ENCODE data around the gene ENTPD8. TPM values are rescaled to one million over a fixed set of nuclear protein-coding genes. Genes with fewer than 3 reads are reported as not detected.

Gene ENTPD8
- total RNA-seq, 1 experiment from 2014 or later: not detected

DNA sequence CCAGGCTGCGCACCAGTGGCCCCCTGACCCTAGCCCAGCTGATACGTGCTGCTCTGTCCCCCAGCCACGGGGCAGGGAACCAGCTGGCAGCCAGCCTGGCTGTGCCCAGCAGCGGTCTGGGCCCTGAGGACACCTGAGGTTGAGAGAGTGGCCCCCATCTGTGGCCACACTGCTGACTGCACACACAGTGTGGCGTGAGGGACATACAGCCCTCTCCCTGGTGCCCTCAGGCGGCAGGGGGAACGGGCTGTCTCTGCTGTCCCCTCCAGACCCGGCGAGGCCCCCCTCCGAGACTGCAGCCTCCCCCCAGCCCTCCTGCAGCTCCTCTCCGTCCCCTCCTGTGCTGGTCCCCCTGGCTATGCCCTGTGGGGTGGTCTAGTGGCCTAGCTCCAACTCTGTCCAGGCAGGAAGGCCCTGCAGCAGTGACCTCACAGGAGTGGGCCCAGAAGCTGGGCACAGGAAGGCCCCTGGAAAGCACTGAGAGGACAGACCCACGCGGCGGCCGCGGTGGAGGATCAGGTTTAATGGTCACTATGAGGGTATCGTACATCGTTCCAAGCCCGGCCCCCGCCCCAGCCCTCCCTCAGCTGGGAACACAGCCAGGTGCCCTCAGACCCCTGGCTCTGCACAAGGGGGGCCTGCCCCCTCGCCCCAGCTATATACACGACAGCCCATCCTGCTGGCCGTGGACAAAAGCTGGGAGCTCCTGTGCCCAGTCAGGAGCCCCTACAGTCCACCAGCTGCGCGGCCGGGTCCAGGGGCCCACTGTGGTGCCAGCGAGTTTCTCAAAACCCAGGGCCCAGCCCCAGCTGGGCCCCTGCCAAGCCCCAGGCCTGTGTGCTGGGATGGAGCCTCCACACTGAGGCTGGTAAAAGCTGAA lies 6.8 kb upstream of the ENTPD8 start:
- no peak overlapping the region for H3K4me3 Mint-ChIP-seq (ENCODE audit: unreplicated experiment)

DNA sequence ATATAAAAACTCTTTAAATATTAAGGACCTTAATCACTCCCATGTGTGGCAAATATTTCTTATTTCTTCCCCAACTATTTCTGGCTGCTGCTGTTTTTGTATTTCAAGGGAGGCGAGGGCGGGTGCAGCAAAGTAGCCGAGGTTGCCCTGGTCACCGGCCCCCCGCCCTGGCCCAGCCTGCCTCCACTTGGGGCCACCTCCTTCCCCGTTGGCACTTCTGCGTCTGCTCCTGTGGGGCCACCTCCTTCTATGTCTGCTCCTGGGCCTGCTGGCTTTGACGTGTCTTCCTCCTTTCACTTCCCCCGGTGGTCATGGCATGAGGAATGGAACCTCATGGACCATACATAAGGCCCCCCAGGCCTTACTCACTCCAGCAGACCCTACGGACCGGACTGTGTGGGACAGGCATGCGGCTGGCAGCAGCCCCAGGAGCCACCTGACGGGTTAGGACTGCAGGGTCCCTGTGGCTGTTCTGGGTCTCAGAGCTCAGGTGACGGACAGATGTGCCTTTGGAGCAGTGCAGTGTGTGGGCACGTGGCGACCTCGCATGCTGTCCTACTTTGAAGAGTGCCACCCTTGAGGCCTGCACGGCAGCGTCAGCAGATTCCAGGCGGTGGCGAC lies 5.8 kb upstream of the ENTPD8 start:
- no peaks in the 10 kb centered on the region for H3K9me3 Mint-ChIP-seq (ENCODE audit: unreplicated experiment)
- ChIA-PET CTCF (interaction anchor here (0.5 to 5.4 kb wide), 6 partner anchors 12 to 160 kb away, joined by 3 to 36 read pairs (median 3); partner anchors contain the start of genes EXD3, NOXA1 and NSMF), POLR2A (interaction anchor here (0.8 to 1.5 kb wide), 3 partner anchors 9 to 35 kb away, joined by 3 to 5 read pairs (median 3); partner anchors contain the start of genes EXD3 and NOXA1)
- H3K4me1 Mint-ChIP-seq (ENCODE audit: insufficient read depth, unreplicated experiment): peaks cover 11% of the 10 kb centered on the region
- no peak overlapping the region for H3K4me3 Mint-ChIP-seq (ENCODE audit: unreplicated experiment)
- no peak for DNase-seq (ENCODE audit: unreplicated experiment)
- no peaks in the 10 kb centered on the region for H3K27me3 Mint-ChIP-seq (ENCODE audit: insufficient read depth, unreplicated experiment)
- intact Hi-C loops (cut with micrococcal nuclease): loop anchor here (10.0 kb wide), 1 partner anchor 78 kb away; no protein-coding TSS in a partner anchor
- TF ChIP-seq, protein P1, sequence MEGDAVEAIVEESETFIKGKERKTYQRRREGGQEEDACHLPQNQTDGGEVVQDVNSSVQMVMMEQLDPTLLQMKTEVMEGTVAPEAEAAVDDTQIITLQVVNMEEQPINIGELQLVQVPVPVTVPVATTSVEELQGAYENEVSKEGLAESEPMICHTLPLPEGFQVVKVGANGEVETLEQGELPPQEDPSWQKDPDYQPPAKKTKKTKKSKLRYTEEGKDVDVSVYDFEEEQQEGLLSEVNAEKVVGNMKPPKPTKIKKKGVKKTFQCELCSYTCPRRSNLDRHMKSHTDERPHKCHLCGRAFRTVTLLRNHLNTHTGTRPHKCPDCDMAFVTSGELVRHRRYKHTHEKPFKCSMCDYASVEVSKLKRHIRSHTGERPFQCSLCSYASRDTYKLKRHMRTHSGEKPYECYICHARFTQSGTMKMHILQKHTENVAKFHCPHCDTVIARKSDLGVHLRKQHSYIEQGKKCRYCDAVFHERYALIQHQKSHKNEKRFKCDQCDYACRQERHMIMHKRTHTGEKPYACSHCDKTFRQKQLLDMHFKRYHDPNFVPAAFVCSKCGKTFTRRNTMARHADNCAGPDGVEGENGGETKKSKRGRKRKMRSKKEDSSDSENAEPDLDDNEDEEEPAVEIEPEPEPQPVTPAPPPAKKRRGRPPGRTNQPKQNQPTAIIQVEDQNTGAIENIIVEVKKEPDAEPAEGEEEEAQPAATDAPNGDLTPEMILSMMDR (IDR thresholded peaks at IDR 0.05; ENCODE audit: unreplicated experiment): no peak
- H3K36me3 Mint-ChIP-seq (ENCODE audit: insufficient read depth, unreplicated experiment): no peaks in the 10 kb centered on the region
- BruUV-seq (replicated peaks): no TSS peak
- peak overlapping the region; percentile 43 for H3K27ac Mint-ChIP-seq (ENCODE audit: low read depth, unreplicated experiment)

More for the DNA sequence above, 6.8 kb upstream of the ENTPD8 start:
- DNase-seq (ENCODE audit: unreplicated experiment): no peak
- intact Hi-C loops (cut with micrococcal nuclease): loop anchor here (10.0 kb wide), 1 partner anchor 77 kb away; no protein-coding TSS in a partner anchor
- ChIA-PET CTCF (interaction anchor here (0.6 to 1.0 kb wide), 3 partner anchors 18 to 161 kb away, joined by 3 read pairs; no protein-coding TSS in a partner anchor), POLR2A (no interaction called here)
- TF ChIP-seq, protein P1 (IDR thresholded peaks at IDR 0.05; ENCODE audit: unreplicated experiment): no peak
- Mint-ChIP-seq H3K27ac (ENCODE audit: low read depth, unreplicated experiment) (no peak overlapping the region), H3K9me3 (ENCODE audit: unreplicated experiment) (no peaks in the 10 kb centered on the region), H3K27me3 (ENCODE audit: insufficient read depth, unreplicated experiment) (no peaks in the 10 kb centered on the region), H3K36me3 (ENCODE audit: insufficient read depth, unreplicated experiment) (no peaks in the 10 kb centered on the region), H3K4me1 (ENCODE audit: insufficient read depth, unreplicated experiment) (peaks cover 11% of the 10 kb centered on the region)
- TSS peak; percentile 26 for BruUV-seq (replicated peaks)

DNA sequence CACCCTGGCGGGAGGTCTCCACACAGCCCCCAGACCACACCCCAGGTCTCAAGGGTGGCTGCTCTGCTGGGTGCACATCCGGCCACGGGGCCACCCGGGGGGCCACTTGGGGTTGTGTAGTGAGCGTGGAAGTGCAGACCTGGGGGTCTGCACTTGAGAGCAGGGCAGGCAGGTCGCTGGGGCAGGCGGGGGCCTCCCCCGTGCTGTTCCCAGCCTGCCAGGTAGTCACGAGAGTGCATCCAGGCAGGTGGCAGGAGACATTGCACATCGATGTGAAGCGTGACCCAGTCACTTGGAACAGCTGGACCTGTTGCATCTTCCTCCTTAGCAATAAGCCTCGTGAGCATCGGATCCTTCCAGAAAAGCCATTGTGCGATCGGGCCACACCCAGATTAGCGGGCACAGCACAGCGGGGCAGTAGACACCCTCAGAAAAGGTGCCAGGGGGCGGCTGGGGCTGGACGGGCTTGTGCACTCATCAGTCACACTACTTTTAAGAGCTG lies 4.8 kb upstream of the ENTPD8 start:
- intact Hi-C loops (cut with micrococcal nuclease): loop anchor here (1.0 to 10.0 kb wide), 4 partner anchors 22 to 159 kb away; no protein-coding TSS in a partner anchor
- H3K27me3 Mint-ChIP-seq (ENCODE audit: insufficient read depth, unreplicated experiment): no peaks in the 10 kb centered on the region
- no peak overlapping the region for H3K27ac Mint-ChIP-seq (ENCODE audit: low read depth, unreplicated experiment)
- peaks cover 11% of the 10 kb centered on the region for H3K4me1 Mint-ChIP-seq (ENCODE audit: insufficient read depth, unreplicated experiment)
- no peak for DNase-seq (ENCODE audit: unreplicated experiment)
- CTCF ChIA-PET: interaction anchor here (0.5 to 5.4 kb wide), 11 partner anchors 8 to 710 kb away, joined by 3 to 36 read pairs (median 3); partner anchors contain the start of genes EXD3, NOXA1 and NSMF
- TF ChIP-seq, protein P1 (IDR thresholded peaks at IDR 0.05; ENCODE audit: unreplicated experiment): no peak
- H3K36me3 Mint-ChIP-seq (ENCODE audit: insufficient read depth, unreplicated experiment): no peaks in the 10 kb centered on the region
- no peak overlapping the region for H3K4me3 Mint-ChIP-seq (ENCODE audit: unreplicated experiment)
- H3K9me3 Mint-ChIP-seq (ENCODE audit: unreplicated experiment): no peaks in the 10 kb centered on the region
- no TSS peak for BruUV-seq (replicated peaks)
- POLR2A ChIA-PET: interaction anchor here (0.8 to 3.0 kb wide), 6 partner anchors 9 to 104 kb away, joined by 3 to 17 read pairs (median 4); partner anchors contain the start of genes EXD3, NOXA1, NSMF and PNPLA7

Measured in MCF 10A (cell line).